PC-9 (cell line): ENCODE results near the gene CASP8AP2. TPM values are rescaled to one million over a fixed set of nuclear protein-coding genes. Genes with fewer than 3 reads are reported as not detected.
"Not testable (repeated sequence)": the region's sequence is repeated elsewhere in the genome, so short reads cannot be mapped to it uniquely, and the experiment has no call there.

Source experiments
- BruUV-seq: library from RNA; stranded (reverse); fragments of 400-500 nt; replicated peaks from 2 replicates; lab custom pipeline; 2021; lab: Mats Ljungman, UMichigan
- CTCF ChIA-PET: fragments of 300-600 bp; sonication (Branson Sonifier 250); formaldehyde crosslinking; loops from one replicate; lab custom pipeline; 2022; ENCODE audit warnings: antibody characterized with exemption; lab: Charles Lee
- POLR2A ChIA-PET: fragments of 300-600 bp; sonication (Branson Sonifier 250); formaldehyde crosslinking; loops from one replicate; lab custom pipeline; 2022; ENCODE audit warnings: antibody characterized with exemption; ENCODE audit not compliant: unreplicated experiment; lab: Charles Lee
- DNase-seq, 2 experiments: peaks; one replicate each; pipeline versions ENCODE4 v3.0.0 to v3.0.0-alpha.2; 2015 to 2022; ENCODE audit warnings: mixed read lengths in 1 of 2
- H2AFZ ChIP-seq: fragments of 200-600 bp; sonication (generic); 2 replicates; pipeline ENCODE4 v1.8.1; 2017; ENCODE audit warnings: antibody characterized with exemption
- H3F3A ChIP-seq: fragments of 200-600 bp; sonication (generic); 2 replicates; pipeline ENCODE4 v1.8.1; 2017; ENCODE audit warnings: antibody characterized with exemption, mild to moderate bottlenecking, low read depth; ENCODE audit not compliant: insufficient read depth
- H3K27ac ChIP-seq: fragments of 200-600 bp; sonication (generic); 2 replicates; pipeline ENCODE4 v1.6.1; 2016; ENCODE audit warnings: mixed run types
- H3K27me3 ChIP-seq: fragments of 200-600 bp; sonication (generic); 2 replicates; pipeline ENCODE4 v1.6.1; 2016; ENCODE audit warnings: low read depth, mixed run types; ENCODE audit not compliant: insufficient read depth
- H3K36me3 ChIP-seq: fragments of 200-600 bp; sonication (generic); 2 replicates; pipeline ENCODE4 v1.6.1; 2016; ENCODE audit warnings: low read depth, mixed run types
- H3K4me1 ChIP-seq: fragments of 200-600 bp; sonication (generic); replicated peaks from 2 replicates; pipeline ENCODE4 v1.6.1; 2016; ENCODE audit warnings: mixed run types; ENCODE audit not compliant: insufficient read depth
- H3K4me2 ChIP-seq: fragments of 200-600 bp; sonication (generic); 2 replicates; pipeline ENCODE4 v1.6.1; 2017; ENCODE audit warnings: mixed run types
- H3K4me3 ChIP-seq: fragments of 200-600 bp; sonication (generic); 2 replicates; pipeline ENCODE4 v1.6.1; 2016; ENCODE audit warnings: mixed run types
- H3K79me2 ChIP-seq: fragments of 200-600 bp; sonication (generic); 2 replicates; pipeline ENCODE4 v1.6.1; 2017; ENCODE audit warnings: low read depth, mixed run types
- H3K9me2 ChIP-seq: fragments of 200-600 bp; sonication (generic); 2 replicates; pipeline ENCODE4 v1.8.1; 2017; ENCODE audit warnings: mild to moderate bottlenecking; ENCODE audit not compliant: insufficient read depth
- H3K9me3 ChIP-seq: fragments of 200-600 bp; sonication (generic); 2 replicates; pipeline ENCODE4 v1.8.1; 2016; ENCODE audit warnings: low read depth; ENCODE audit not compliant: insufficient read depth
- H4K20me1 ChIP-seq: fragments of 200-600 bp; sonication (generic); 2 replicates; pipeline ENCODE4 v1.8.1; 2017; ENCODE audit not compliant: insufficient read depth
- CTCF ChIP-seq: fragments of 200-600 bp; sonication (generic); conservative IDR thresholded peaks from 2 replicates; pipeline ENCODE4 v1.6.1; 2017; ENCODE audit warnings: mixed run types, antibody characterized with exemption, mild to moderate bottlenecking, moderate library complexity
- EZH2 ChIP-seq: fragments of 200-600 bp; sonication (generic); IDR thresholded peaks from 2 replicates; pipeline ENCODE4 v1.8.0; 2017; ENCODE audit warnings: antibody characterized with exemption, low read depth
- intact Hi-C: fragments of 100-400 bp; cut with micrococcal nuclease; formaldehyde crosslinking; loops from one replicate; pipeline ENCODE4 v1.10.0; 2022; ENCODE audit not compliant: unreplicated experiment
- total RNA-seq: library from RNA; stranded (reverse); gene quantifications from 2 replicates; pipeline ENCODE4 v1.2.3, GENCODE V29; 2021

CASP8AP2 gene
- total RNA-seq, 1 experiment from 2014 or later, result 17.4 TPM

GRCh38 chr6:89818977-89819335, 10.7 kb upstream of the CASP8AP2 start:
- H3K27me3 ChIP-seq, result no peaks in the 10 kb centered on the region
- POLR2A ChIA-PET, result interaction anchor here (0.8 to 1.4 kb wide), 2 partner anchors 10 to 180 kb away, joined by 5 to 18 read pairs; partner anchors contain the start of gene LYRM2
- H3K4me2 ChIP-seq, result peak overlapping the region; percentile 86
- intact Hi-C loops, result loop anchor here (1.0 kb wide), 1 partner anchor 10 kb away; the partner anchor contains the start of gene CASP8AP2
- TF ChIP-seq EZH2 (no peak), CTCF (no peak)
- H3K27ac ChIP-seq, result peak overlapping the region; percentile 58
- BruUV-seq, result no TSS peak
- H3K4me1 ChIP-seq, result peaks cover 7% of the 10 kb centered on the region
- H3K79me2 ChIP-seq, result peaks cover 68% of the 10 kb centered on the region
- H2AFZ ChIP-seq, result peak overlapping the region; percentile 98
- no peaks in the 10 kb centered on the region for H3K9me3 ChIP-seq
- no peak for DNase-seq
- peak overlapping the region; percentile 69 for H3K4me3 ChIP-seq
- CTCF ChIA-PET, result interaction anchor here (0.7 kb wide), 1 partner anchor 1970 kb away, joined by 5 read pairs; no protein-coding TSS in a partner anchor
- no peaks in the 10 kb centered on the region for H3K36me3 ChIP-seq
- peaks cover 7% of the 10 kb centered on the region; the same call in 1 of the 2 replicates for H4K20me1 ChIP-seq
- H3K9me2 ChIP-seq, result no peaks in the 10 kb centered on the region
- H3F3A ChIP-seq, result no peaks in the 10 kb centered on the region

DNA sequence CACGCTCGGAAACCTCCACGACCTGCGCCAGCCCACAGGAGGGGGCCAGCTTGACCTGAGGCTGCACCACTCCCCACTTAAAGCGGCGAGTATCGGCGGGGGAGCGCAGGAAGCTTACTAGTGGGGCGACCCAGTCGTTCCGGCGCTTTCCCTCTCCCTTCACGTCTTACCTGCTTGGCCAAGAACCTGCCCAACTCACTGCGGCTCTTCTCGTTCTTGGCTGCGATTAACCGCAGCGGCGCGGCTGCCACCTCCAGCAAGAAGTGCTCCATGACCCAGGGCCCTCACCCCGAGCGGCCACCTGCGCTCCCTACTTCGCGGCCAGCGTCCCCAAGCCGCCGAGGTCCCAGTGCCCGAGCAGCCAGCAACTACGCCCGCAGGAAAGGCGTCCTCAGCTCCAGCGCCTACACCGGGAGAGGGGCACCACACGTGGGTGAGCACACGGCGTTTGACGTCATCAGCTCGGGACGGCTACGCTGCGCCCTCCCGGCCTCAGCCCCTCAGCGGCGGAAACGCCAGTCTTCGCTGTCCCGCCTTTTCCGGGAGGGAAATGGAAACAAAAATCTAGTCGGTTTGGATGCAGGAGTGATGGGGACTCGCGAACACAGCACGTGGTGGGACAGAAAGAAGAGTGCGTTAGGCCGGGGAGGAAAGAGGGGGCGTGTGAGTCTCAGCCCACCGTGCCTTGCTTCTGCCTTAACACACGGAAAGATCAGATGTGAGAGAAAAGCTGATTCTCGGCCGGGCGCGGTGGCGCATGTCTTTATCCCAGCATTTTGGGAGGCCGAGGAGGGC, 10.1 kb upstream of the CASP8AP2 start, which contains the start of gene MDN1:
Gene MDN1, minus strand, starts transcription at position 459 of the 795 bp plus-strand sequence. Its CDS starts 187 bp downstream, at position 272.
- CTCF ChIA-PET, result interaction anchor here (0.7 to 1.3 kb wide), 3 partner anchors 10 to 1971 kb away, joined by 5 to 7 read pairs (median 5); partner anchors contain the start of genes CASP8AP2 and LYRM2
- H3K9me2 ChIP-seq, result no peaks in the 10 kb centered on the region
- peak within 1 kb of the TSS; percentile 86 for H3K4me2 ChIP-seq
- peak within 1 kb of the TSS; percentile 58 for H3K27ac ChIP-seq
- TF ChIP-seq CTCF, result no peak
- no peak for TF ChIP-seq EZH2
- TSS peak; percentile 31 for BruUV-seq
- no peaks in the 10 kb centered on the region for H3K36me3 ChIP-seq
- intact Hi-C loops, result loop anchor here (1.0 to 10.0 kb wide), 2 partner anchors 10 to 585 kb away; partner anchors contain the start of gene CASP8AP2
- no peaks in the 10 kb centered on the region for H3F3A ChIP-seq
- POLR2A ChIA-PET, result interaction anchor here (0.6 to 1.4 kb wide), 3 partner anchors 10 to 181 kb away, joined by 5 to 18 read pairs (median 6); partner anchors contain the start of gene LYRM2
- peaks cover 62% of the 10 kb centered on the region for H3K79me2 ChIP-seq
- H2AFZ ChIP-seq, result peak within 1 kb of the TSS; percentile 98
- no peaks in the 10 kb centered on the region for H3K27me3 ChIP-seq
- H3K4me3 ChIP-seq, result peak within 1 kb of the TSS; percentile 69
- H3K4me1 ChIP-seq, result peaks cover 7% of the 10 kb centered on the region
- peaks cover 7% of the 10 kb centered on the region; the same call in 1 of the 2 replicates for H4K20me1 ChIP-seq
- DNase-seq, result peak; percentile 83 to 86
- no peaks in the 10 kb centered on the region for H3K9me3 ChIP-seq

DNA sequence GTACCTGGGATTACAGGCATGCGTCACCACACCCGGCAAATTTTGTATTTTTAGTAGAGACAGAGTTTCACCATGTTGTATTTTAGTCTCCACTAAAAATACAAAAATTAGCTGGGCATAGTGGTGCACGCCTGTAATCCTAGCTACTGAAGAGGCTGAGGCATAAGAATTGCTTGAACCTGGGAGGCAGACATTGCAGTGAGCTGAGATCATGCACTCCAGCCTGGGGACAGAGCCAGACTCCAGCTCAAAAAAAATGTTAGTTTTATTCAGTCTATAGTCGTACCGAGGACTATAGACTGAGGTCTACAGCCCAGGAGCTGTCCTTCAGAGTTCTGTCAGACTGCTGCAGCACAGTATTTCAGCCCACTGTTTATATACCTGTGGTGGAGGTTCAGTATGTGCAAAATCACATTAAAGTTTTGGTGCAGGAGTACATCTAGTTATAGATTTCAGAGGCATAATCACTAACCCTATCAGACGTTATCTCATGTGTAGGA, 3.6 kb upstream of the CASP8AP2 start:
- Histone ChIP-seq H3K27me3 (no peaks in the 10 kb centered on the region), H3K36me3 (no peaks in the 10 kb centered on the region), H3K9me2 (no peaks in the 10 kb centered on the region), H4K20me1 (no peaks in the 10 kb centered on the region), H3K4me2 (no peak overlapping the region), H3F3A (no peaks in the 10 kb centered on the region), H2AFZ (no peak overlapping the region), H3K4me3 (no peak overlapping the region), H3K9me3 (no peaks in the 10 kb centered on the region), H3K27ac (no peak overlapping the region), H3K79me2 (peaks cover 12% of the 10 kb centered on the region), H3K4me1 (peaks cover 3% of the 10 kb centered on the region; the same call in 1 of the 2 replicates)
- DNase-seq, result no peak
- BruUV-seq, result no TSS peak
- CTCF ChIA-PET, result no interaction called here
- POLR2A ChIA-PET, result no interaction called here
- intact Hi-C loops, result loop anchor here (10.0 kb wide), 1 partner anchor 579 kb away; no protein-coding TSS in a partner anchor
- TF ChIP-seq EZH2, result no peak
- TF ChIP-seq CTCF, result no peak

- BruUV-seq, result TSS peak; percentile 46
- Histone ChIP-seq H3K4me3 (peak overlapping the region; percentile 74), H3K27ac (peak overlapping the region; percentile 47; the same call in 1 of the 2 replicates), H3K79me2 (peaks cover 19% of the 10 kb centered on the region), H2AFZ (peak overlapping the region; percentile 98), H3K4me2 (peak overlapping the region; percentile 89)
- ChIA-PET CTCF (interaction anchor here (0.6 to 1.3 kb wide), 3 partner anchors 8 to 456 kb away, joined by 5 to 7 read pairs (median 7); partner anchors contain the start of gene MDN1), POLR2A (interaction anchor here (0.5 to 0.9 kb wide), 2 partner anchors 9 to 12 kb away, joined by 5 to 18 read pairs; partner anchors contain the start of gene MDN1)
- not testable (repeated sequence) for H3K4me1 ChIP-seq, H4K20me1 ChIP-seq, H3K9me3 ChIP-seq, H3K36me3 ChIP-seq, DNase-seq, H3F3A ChIP-seq, H3K27me3 ChIP-seq, H3K9me2 ChIP-seq
- intact Hi-C loops, result loop anchor here (10.0 kb wide), 1 partner anchor 576 kb away; no protein-coding TSS in a partner anchor
These were observed 1.1 kb upstream of the CASP8AP2 start for GRCh38 chr6:89828475-89828987.
